K562 (cell line): ENCODE results near the gene ZSCAN25. TPM values are rescaled to one million over a fixed set of nuclear protein-coding genes. Genes with fewer than 3 reads are reported as not detected.

ENCODE experiments used
- ATAC-seq: fragments of 200-7000 bp; cut with Tn5 transposase; 3 replicates; pipeline ENCODE4 v1.9.1; 2020; ENCODE audit warnings: moderate library complexity
- BruUV-seq: library from RNA; stranded (reverse); fragments of 400-500 nt; replicated peaks from 2 replicates; lab custom pipeline; 2021; lab: Mats Ljungman, UMichigan
- CTCF ChIA-PET: fragments of 300-600 bp; formaldehyde crosslinking; extraction: SDS; loops from one replicate; lab custom pipeline; 2021; ENCODE audit warnings: low intra/inter-chr PET ratio; lab: Yijun Ruan, JAX
- POLR2A ChIA-PET: fragments of 300-600, 350-650 bp; sonication (Branson Sonifier 250); formaldehyde crosslinking; extraction: SDS; loops from one replicate; lab custom pipeline; 2021; ENCODE audit warnings: antibody characterized with exemption, inconsistent platforms; lab: Yijun Ruan, JAX
- DNase-seq, 4 experiments: peaks; one replicate each; pipeline versions ENCODE4 v3.0.0 to v3.0.0-alpha.2; 2011 to 2018; ENCODE audit warnings: low spot score in 3 of 4, mixed read lengths in 3 of 4; ENCODE audit errors: extremely low read depth in 1 of 4
- FAIRE-seq: peaks from 2 replicates; lab custom pipeline; 2011; peaks lifted over from hg19 to GRCh38; lab: Jason Lieb, UNC
- H2AFZ ChIP-seq: 2 replicates; pipeline ENCODE4 v1.6.0; 2011; ENCODE audit warnings: low read depth, low read length, control low read depth, inconsistent platforms
- H3K27ac ChIP-seq: fragments of 200-600 bp; 3 replicates; pipeline ENCODE4 v1.8.0; 2011; ENCODE audit warnings: low read depth, mild to moderate bottlenecking, control low read depth, inconsistent platforms, low read length, moderate library complexity, mixed read lengths; ENCODE audit errors: extremely low read depth
- H3K27me3 ChIP-seq, 2 experiments: fragments of 300-600 bp in 1 of 2; 2 replicates in 1 of 2; 3 replicates in 1 of 2; pipeline versions ENCODE4 v1.6.0 to v1.8.0; 2011; ENCODE audit warnings: inconsistent platforms in 2 of 2, low read length in 2 of 2, mild to moderate bottlenecking in 1 of 2, mixed read lengths in 1 of 2, moderate library complexity in 1 of 2; ENCODE audit not compliant: control insufficient read depth in 2 of 2, insufficient read depth in 2 of 2
- H3K36me3 ChIP-seq: fragments of 300-600 bp; 3 replicates; pipeline ENCODE4 v1.8.0; 2011; ENCODE audit warnings: mild to moderate bottlenecking, low read length, inconsistent platforms; ENCODE audit not compliant: control insufficient read depth, insufficient read depth
- H3K4me1 ChIP-seq, 2 experiments: fragments of 200-600 bp in 1 of 2; replicated peaks in 1 of 2; 2 replicates in 1 of 2; 3 replicates in 1 of 2; pipeline versions ENCODE4 v1.5.1 to v1.8.0; 2011; ENCODE audit warnings: inconsistent platforms in 2 of 2, low read length in 2 of 2, mild to moderate bottlenecking in 1 of 2, mixed read lengths in 1 of 2, moderate library complexity in 1 of 2; ENCODE audit not compliant: control insufficient read depth in 2 of 2, insufficient read depth in 2 of 2
- H3K4me2 ChIP-seq: 2 replicates; pipeline ENCODE4 v1.6.1; 2011; ENCODE audit warnings: low read length, control low read depth, inconsistent platforms, mixed read lengths; ENCODE audit not compliant: insufficient read depth
- H3K4me3 ChIP-seq: fragments of 200-600 bp; sonication (generic), shearing (Covaris generic); 2 replicates; pipeline ENCODE4 v1.5.1; 2016; ENCODE audit warnings: control low read depth, inconsistent platforms
- H3K79me2 ChIP-seq: fragments of 200-600 bp; 3 replicates; pipeline ENCODE4 v1.8.0; 2011; ENCODE audit warnings: low read length, inconsistent platforms; ENCODE audit not compliant: control insufficient read depth, insufficient read depth
- H3K9ac ChIP-seq, 2 experiments: 2 replicates each; pipeline versions ENCODE4 v1.6.0 to v1.6.1; 2011; ENCODE audit warnings: low read depth in 2 of 2, low read length in 2 of 2, control low read depth in 1 of 2, inconsistent platforms in 1 of 2, mild to moderate bottlenecking in 1 of 2, mixed read lengths in 1 of 2; ENCODE audit not compliant: insufficient read depth in 1 of 2
- H3K9me1 ChIP-seq: one replicate; pipeline ENCODE4 v1.6.0; 2011; ENCODE audit warnings: inconsistent platforms, mild to moderate bottlenecking, low read length, moderate library complexity; ENCODE audit not compliant: control insufficient read depth, insufficient read depth
- H3K9me3 ChIP-seq: replicated peaks from 2 replicates; pipeline ENCODE4 v1.5.1; 2011; ENCODE audit warnings: low read depth, low read length, inconsistent platforms; ENCODE audit not compliant: control insufficient read depth, insufficient read depth
- H4K20me1 ChIP-seq: replicated peaks from 2 replicates; pipeline ENCODE4 v1.6.1; 2011; ENCODE audit warnings: low read length, inconsistent platforms, mixed read lengths; ENCODE audit not compliant: control insufficient read depth, insufficient read depth
- BDP1 ChIP-seq: IDR thresholded peaks from 3 replicates; pipeline ENCODE4 v1.6.1; 2011; ENCODE audit not compliant: insufficient read length, insufficient read depth
- GABPB1 ChIP-seq: sonication (generic); formaldehyde crosslinking; IDR thresholded peaks from 2 replicates; pipeline ENCODE4 v1.8.0; 2022; ENCODE audit warnings: mild to moderate bottlenecking, missing genetic modification reagents
- GATAD2A ChIP-seq: fragments of 450-650 bp; IDR thresholded peaks from 2 replicates; pipeline ENCODE4 v1.6.1; 2017
- GTF2F1 ChIP-seq: IDR thresholded peaks from 2 replicates; pipeline ENCODE4 v1.6.1; 2011; ENCODE audit warnings: low read depth, low read length, improper control_type of control experiment
- HNRNPK ChIP-seq: fragments of 200-400 bp; formaldehyde crosslinking; IDR thresholded peaks from one replicate; pipeline ENCODE4 v1.6.1; 2018; ENCODE audit warnings: mild to moderate bottlenecking, low read depth, low read length; ENCODE audit not compliant: poor library complexity, severe bottlenecking
- TEAD1 ChIP-seq, 2 experiments: fragments of 450-650 bp in 1 of 2; sonication (generic) in 1 of 2; formaldehyde crosslinking; IDR thresholded peaks; 2 replicates each; pipeline versions ENCODE4 v1.4.0 to v1.8.0; 2020 to 2022; ENCODE audit warnings: mild to moderate bottlenecking in 2 of 2, missing genetic modification reagents in 1 of 2
- U2AF2 ChIP-seq: fragments of 200-400 bp; formaldehyde crosslinking; optimal IDR thresholded peaks from 2 replicates; pipeline ENCODE3; 2017; ENCODE audit warnings: low read depth, mild to moderate bottlenecking, low read length
- ZNF212 ChIP-seq: fragments of 450-650 bp; formaldehyde crosslinking; IDR thresholded peaks from 2 replicates; pipeline ENCODE4 v1.4.0; 2020; ENCODE audit warnings: mild to moderate bottlenecking
- ZNF263 ChIP-seq: sonication (generic); formaldehyde crosslinking; IDR thresholded peaks from 2 replicates; pipeline ENCODE4 v1.8.0; 2022; ENCODE audit warnings: mild to moderate bottlenecking, missing genetic modification reagents, borderline replicate concordance
- ZNF354B ChIP-seq: fragments of 250-450 bp; sonication (Bioruptor Pico); IDR thresholded peaks from 2 replicates; pipeline ENCODE4 v1.4.0; 2020
- ZNF699 ChIP-seq: fragments of 250-450 bp; sonication (Bioruptor Pico); IDR thresholded peaks from 2 replicates; pipeline ENCODE4 v1.8.0; 2021; ENCODE audit warnings: mild to moderate bottlenecking, moderate library complexity; ENCODE audit not compliant: insufficient replicate concordance
- ZNF75A ChIP-seq: fragments of 450-650 bp; formaldehyde crosslinking; IDR thresholded peaks from 2 replicates; pipeline ENCODE4 v1.4.0; 2020; ENCODE audit warnings: mild to moderate bottlenecking
- WGBS: fragments of 100-300 bp; shearing (Covaris generic); methylation state at CpG from one replicate; pipeline ENCODE4 v1.1.6; 2016; ENCODE audit warnings: low coverage, mixed read lengths; ENCODE audit not compliant: insufficient coverage; ENCODE audit errors: missing lambda C conversion rate; 5-methylcytosine and 5-hydroxymethylcytosine counted together
- in situ Hi-C: fragments of 300-500 bp; cut with MboI; formaldehyde crosslinking; loops from 4 replicates; pipeline ENCODE4 v1.15.0; 2018; ENCODE audit warnings: inconsistent platforms, mixed read lengths
- intact Hi-C: fragments of 100-400 bp; cut with micrococcal nuclease; formaldehyde crosslinking; loops from 2 replicates; pipeline ENCODE4 v1.14.2; 2022
- polyA plus RNA-seq, 8 experiments: library from polyadenylated mRNA; depleted of rRNA in 4 of 8; stranded (reverse) in 5 of 8; unstranded in 3 of 8; fragments of >200 nt; fragmentation: Nextera tagmentation in 2 of 8; fragmentation: Illumina TruSeq in 1 of 8; extraction: Ambion mirVana in 2 of 8; extraction: Trizol in 1 of 8; gene quantifications; 2 replicates each; pipeline versions ENCODE4 v1.2.1 to v1.2.3, GENCODE V29; 2011 to 2014; ENCODE audit warnings: inconsistent platforms in 1 of 8, missing spikeins in 1 of 8
- total RNA-seq, 7 experiments: library from RNA; depleted of rRNA in 6 of 7; stranded (reverse); fragments of >200 nt in 6 of 7; fragmentation: Illumina TruSeq in 2 of 7; extraction: Trizol in 2 of 7; gene quantifications; 2 replicates each; pipeline versions ENCODE4 v1.2.1 to v1.2.3, GENCODE V29; 2011 to 2021; ENCODE audit warnings: low replicate concordance in 1 of 7

ZSCAN25 gene
- total and polyA plus RNA-seq, 9 of the 15 experiments (the other 6 are each of a cell fraction or from before 2014, with no cell fraction given), result 0.94 to 18.4 (median 12.8) TPM

GRCh38 chr7:99672573-99672972, 55.8 kb downstream of the ZSCAN25 start:
- Histone ChIP-seq H3K79me2 (no peaks in the 10 kb centered on the region), H3K27ac (no peak overlapping the region), H3K4me3 (no peak overlapping the region), H3K9me3 (no peaks in the 10 kb centered on the region), H3K36me3 (no peaks in the 10 kb centered on the region; the same call in 2 of the 3 replicates), H3K27me3 (no peaks in the 10 kb centered on the region), H3K4me2 (no peak overlapping the region), H3K9ac (no peak overlapping the region), H2AFZ (no peak overlapping the region), H3K4me1 (peaks cover 0 to 13% of the 10 kb centered on the region in 2 experiments; a peak in 3 of 5 replicates), H3K9me1 (no peaks in the 10 kb centered on the region), H4K20me1 (no peaks in the 10 kb centered on the region)
- peak; percentile 57 for ATAC-seq
- no peak for DNase-seq
- no peak for TF ChIP-seq ZNF212 (CRISPR knock-in tag)
- no TSS peak for BruUV-seq
- ChIA-PET CTCF (no interaction called here), POLR2A (no interaction called here)
- WGBS, result 23% methylated on average over 7 of the region's 7 CpGs
- intact Hi-C loops (no loop called here), in situ Hi-C loops (no loop called here)
- FAIRE-seq, result no peak

DNA sequence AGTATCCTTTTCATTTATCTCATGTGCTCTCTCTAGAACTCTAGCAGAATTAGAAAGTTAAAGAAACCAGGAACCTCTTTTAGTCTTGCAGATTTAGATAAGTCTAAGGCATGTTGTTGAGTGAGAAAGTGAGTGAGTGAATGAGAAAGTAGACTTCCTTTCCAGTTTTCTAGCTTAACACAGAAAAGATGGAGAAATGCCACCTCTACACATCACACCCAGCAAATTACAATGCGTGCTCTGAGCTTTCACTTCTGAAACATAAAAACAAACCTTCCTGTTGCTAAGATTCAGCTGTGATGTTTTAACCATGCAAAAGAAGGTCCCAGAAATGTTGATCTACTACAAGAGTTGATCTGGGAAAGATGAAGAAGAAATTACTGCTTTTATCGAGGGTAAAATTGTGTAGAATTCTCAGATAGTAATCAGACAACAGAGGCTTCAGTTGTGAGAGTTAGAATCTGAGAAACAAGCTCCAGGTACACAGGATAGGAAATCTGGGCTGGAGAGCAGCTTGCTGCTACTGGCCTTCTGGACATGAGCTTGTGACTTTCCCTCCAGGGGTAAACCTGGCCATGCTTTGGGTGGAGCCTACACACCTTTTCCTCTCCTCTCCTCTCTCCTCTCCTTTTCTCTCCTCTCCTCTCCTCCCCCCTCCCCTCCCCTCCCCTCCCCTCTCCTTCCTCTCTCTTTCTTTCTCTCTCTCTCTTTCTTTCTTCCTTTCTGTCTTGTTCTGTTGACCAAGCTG, 58.4 kb downstream of the ZSCAN25 start:
- ATAC-seq (no peak), FAIRE-seq (no peak), DNase-seq (no peak)
- Histone ChIP-seq H3K9me3 (no peaks in the 10 kb centered on the region), H3K4me2 (no peak overlapping the region), H3K36me3 (no peaks in the 10 kb centered on the region; the same call in 2 of the 3 replicates), H3K4me3 (no peak overlapping the region), H2AFZ (no peak overlapping the region), H3K4me1 (peaks cover 11 to 24% of the 10 kb centered on the region in 2 experiments; a peak in 4 of 5 replicates), H3K27ac (no peak overlapping the region), H4K20me1 (no peaks in the 10 kb centered on the region), H3K27me3 (no peaks in the 10 kb centered on the region), H3K9me1 (no peaks in the 10 kb centered on the region)
- CTCF ChIA-PET, result no interaction called here
- no TSS peak for BruUV-seq
- 23% methylated on average over 2 of the region's 2 CpGs for WGBS
- intact Hi-C loops, result no loop called here
- no peak for TF ChIP-seq ZNF354B (CRISPR knock-in tag)
- TF ChIP-seq GTF2F1, result no peak
- no peak for TF ChIP-seq GATAD2A
- TF ChIP-seq ZNF263 (CRISPR knock-in tag), result no peak
- TF ChIP-seq U2AF2, result no peak
- TF ChIP-seq ZNF699 (CRISPR knock-in tag), result peak; percentile 38
- no peak for TF ChIP-seq GABPB1 (CRISPR knock-in tag)
- TF ChIP-seq BDP1, result no peak
- peak; percentile 85 for TF ChIP-seq HNRNPK
- no peak for TF ChIP-seq TEAD1 (CRISPR knock-in tag; IDR thresholded peaks at IDR 0.05)
- TF ChIP-seq ZNF75A (CRISPR knock-in tag), result no peak
- TF ChIP-seq, all 486 proteins: peak for 2
- Histone ChIP-seq H3K79me2 (no peaks in the 10 kb centered on the region), H3K9ac (no peak overlapping the region)
- POLR2A ChIA-PET, result interaction anchor here (0.8 to 3.0 kb wide), 5 partner anchors 9 to 174 kb away, joined by 3 to 12 read pairs (median 3); no protein-coding TSS in a partner anchor
- in situ Hi-C loops, result no loop called here
